Measurements from ENCODE around the gene ZNF853.

The ZNF853 gene

DNA sequence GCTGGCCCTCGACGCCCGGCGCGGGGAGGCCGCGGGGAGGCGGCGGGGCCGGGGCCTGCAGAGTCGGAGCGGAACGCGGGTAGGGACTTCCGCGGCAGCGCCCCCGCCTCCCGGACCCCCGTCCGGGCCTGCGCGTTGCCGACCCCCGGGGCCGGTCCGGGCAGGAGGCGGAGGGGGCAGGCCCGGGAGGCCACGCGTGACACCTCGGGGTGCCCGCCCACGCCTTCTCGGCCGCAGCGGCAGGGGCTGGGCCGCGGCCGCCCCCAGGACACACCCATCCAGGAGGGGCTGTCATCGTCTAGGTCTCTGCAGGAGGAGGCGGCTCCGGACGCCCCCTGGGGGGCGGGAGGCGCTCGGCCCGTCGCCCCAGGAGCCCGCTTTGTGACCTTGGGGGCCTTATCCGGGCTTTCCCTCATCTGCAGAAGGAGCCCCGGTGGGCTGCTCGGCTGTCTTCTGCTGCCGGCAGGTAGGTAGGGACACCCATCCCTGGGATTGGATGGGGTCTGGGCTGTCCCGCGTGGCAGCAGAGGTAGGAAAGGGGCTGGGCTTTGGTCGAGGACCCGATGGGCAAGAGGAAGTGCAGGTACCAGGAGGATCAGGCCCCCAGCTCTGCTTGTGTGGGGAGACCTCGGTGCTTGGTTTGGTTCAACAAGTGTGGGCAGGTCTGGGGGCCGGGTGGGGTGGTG, 22.3 kb downstream of the ZNF853 start:
- no peak for DNase-seq

DNA sequence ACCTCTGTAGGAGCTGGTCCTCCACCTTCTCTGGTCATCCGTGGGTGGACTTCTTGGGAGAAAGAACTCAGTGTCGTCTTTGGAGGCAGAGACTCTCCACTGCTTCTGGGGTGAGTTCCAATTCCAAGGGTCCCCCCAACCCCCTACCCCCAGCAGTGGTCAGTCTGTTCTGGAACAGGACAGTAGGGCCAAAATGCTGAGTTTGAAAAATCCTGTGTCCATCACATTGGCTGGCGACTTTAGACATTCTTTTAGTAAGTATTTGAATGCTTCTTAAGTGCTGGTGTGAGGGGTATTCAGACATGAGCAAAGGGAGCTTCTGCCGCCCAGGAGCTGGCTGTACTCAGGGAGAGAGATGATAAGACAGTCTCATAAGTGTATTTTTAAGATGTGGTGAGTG, 23.6 kb downstream of the ZNF853 start:
- no peak for DNase-seq

DNA sequence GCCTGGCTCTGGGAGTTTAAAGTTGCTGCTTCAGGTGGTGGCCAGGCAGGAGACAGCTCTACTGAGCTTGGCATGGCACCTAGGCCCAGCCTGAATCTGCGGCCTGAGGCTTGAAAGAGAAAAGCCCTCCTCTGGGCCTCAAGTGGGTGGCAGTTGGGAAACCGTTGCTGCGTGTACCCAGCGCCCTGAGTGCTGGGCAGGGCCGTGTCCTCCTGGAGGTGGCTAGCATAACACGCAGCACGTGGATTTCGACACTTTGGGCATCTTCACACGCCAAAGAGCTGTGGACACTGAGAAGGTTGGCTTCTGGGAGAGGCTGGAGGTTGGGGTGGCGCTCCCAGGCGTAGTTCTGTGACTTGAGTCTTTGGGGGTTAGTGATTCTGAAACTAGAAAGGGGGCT, 24.2 kb downstream of the ZNF853 start:
- DNase-seq = no peak

GRCh38 chr7:6640246-6640721, 24.9 kb downstream of the ZNF853 start:
- no peak for DNase-seq

GRCh38 chr7:6641305-6642035, 26.1 kb downstream of the ZNF853 start:
- no peak for DNase-seq

DNA sequence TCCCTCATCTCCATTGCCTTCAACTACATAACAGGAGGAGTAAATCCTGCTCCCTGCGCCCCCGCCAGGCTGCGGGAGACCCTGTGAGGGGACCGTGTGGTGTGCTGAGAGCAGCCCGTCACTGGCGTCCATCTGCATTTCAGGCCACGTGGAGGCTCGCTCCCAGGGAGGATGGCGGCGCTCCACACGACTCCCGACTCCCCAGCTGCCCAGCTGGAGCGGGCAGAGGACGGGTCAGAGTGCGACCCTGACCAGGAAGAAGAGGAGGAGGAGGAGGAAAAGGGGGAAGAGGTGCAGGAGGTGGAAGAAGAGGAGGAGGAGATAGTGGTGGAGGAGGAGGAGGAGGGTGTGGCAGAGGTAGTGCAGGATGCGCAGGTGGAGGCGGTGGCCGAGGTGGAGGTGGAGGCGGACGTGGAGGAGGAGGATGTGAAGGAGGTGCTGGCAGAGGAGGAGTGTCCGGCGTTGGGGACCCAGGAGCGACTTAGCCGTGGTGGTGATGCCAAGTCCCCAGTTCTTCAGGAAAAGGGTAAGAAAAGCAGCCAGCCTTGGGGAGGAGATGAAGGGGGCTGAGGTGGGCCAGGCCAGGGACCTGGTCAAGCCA, 26.9 kb downstream of the ZNF853 start:
- no peak for DNase-seq

- DNase-seq = no peak
Observed at GRCh38 chr7:6642861-6643640, 27.6 kb downstream of the ZNF853 start.

DNA sequence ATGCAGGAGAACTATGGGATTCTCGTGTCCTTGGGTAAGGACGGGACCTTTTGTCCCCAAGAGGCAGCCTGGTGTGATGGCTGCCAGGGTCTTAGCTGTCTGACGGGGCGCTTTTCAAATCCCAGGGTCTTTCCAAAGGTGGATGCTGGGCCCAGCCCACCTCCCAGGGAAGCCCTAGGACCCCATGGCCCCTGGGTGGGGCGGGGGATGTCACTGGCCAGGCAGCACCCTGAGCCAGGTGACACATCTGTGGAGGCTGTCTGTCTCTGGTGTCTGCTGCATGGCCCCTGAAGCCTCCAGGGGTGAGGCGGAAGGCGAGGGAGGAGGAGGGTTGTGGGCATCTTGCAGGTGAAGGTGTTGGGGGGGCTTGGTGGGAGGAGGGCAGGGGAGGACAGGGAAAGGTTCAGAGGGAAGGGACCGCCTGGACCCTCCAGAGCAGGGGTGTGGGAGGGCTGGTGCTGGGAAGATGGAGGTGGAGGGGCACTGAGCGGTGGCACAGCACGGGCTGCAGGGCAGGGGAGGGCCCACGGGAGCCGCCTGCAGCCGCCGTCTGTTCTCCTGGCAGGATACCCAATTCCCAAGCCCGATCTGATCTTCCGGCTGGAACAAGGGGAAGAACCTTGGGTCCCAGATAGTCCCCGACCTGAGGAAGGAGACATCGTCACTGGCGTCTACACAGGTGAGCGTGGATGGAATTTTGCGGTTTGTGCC, 28.7 kb downstream of the ZNF853 start:
- no peak for DNase-seq

GRCh38 chr7:6644728-6645127, 29.3 kb downstream of the ZNF853 start:
- no peak for DNase-seq

- DNase-seq = no peak
Observed at GRCh38 chr7:6646465-6646864, 31.1 kb downstream of the ZNF853 start.

GRCh38 chr7:6647080-6647479, 31.7 kb downstream of the ZNF853 start:
- no peak for DNase-seq

DNA sequence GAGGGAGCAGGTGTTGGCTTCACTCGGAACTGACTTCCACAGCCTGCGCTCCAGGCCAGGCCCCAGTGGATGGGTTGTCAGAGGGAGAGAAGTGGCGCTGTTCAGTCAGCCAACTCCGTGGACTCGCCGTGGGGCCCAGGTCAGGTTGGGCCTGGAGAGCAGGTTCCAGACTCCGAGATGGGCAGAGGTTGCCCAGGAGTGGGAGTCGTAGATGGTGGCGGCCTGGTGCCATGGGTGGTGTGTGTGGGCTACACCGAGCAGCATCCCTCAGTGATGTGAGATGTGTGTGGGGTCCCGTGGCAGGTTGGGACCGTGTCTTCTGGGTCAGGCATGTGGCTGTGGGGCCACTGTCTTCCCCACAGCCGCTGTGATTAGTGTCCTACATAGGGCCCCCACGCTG, 32.1 kb downstream of the ZNF853 start:
- no peak for DNase-seq

DNA sequence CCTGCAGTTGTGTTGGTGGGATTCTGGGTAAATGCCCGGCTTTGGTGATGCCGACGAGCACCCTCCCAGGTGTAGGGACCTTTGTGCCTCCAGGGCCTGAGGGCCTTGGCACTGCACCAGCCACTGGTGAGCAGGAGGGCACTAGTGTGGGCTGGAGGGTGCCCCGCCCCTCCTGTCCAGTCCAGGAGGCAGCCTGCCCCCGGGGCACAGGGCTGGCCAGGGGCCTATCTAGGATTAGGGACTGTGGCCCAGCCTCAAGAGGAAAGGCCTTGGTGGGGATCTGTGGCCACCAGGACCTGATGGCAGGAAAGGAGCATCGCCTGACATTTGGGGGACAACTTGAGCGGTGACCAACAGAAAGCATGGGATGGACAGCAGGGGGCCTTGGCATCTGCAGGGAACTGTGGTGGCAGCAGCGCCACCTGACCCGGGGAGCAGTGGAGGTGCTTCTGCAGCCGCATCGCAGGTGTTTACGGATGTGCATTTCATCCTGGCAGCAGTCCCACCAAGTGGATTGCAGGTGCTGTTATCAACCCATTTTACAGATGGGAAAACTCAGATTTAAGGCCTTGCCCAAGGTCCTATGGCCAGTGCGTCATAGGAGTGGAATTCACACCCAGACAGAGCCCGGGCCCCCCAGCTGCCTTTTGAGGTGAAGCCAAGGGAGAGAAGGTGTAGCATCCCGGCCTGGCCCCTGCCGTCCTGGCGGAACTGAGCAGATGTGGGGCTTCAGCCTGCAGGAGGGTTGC, 32.8 kb downstream of the ZNF853 start:
- DNase-seq = no peak

DNA sequence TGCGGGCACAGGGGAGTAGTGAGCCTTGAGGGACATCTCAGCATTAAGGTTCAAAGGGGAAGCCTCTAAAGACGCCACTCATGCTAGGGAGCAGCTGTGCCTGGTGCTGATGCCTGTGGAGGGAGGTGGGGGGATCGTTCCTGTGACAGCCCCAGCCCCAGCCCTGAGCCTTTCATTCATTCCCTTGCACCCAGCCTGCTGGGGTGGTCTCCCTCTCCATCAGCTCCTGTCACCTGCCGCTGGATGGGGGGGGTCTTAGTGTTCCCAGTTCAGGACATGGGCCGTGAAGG, 33.4 kb downstream of the ZNF853 start:
- no peak for DNase-seq

GRCh38 chr7:6649241-6649961, 34.0 kb downstream of the ZNF853 start:
- DNase-seq = no peak

- no peak for DNase-seq
Observed at GRCh38 chr7:6650086-6650485, 34.7 kb downstream of the ZNF853 start.

DNA sequence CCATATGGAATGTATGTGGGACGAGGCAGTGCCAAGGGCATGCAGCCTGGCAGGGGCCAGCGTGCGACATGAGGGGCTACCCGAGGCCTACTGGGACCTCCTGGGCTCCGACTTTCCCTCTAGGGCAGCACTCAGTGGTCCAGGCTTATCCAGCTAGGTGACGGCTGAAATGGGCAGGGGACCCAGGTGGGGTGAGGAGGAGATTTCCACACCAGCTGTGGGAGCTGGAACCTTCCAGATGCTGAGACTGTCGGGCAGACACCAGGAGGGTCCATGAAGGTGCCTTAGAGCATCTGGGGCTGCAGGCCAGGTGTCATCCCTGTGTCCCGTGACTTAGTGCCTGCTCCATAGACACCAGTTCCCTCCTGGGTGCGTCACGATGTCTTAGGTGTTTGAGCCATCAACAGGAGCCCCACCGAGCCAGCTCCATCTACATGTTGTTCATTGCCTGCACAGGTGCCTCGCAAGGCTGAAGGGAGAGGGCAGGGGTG, 35.2 kb downstream of the ZNF853 start:
- DNase-seq = no peak

GRCh38 chr7:6651851-6652445, 36.5 kb downstream of the ZNF853 start:
- no peak for DNase-seq

DNA sequence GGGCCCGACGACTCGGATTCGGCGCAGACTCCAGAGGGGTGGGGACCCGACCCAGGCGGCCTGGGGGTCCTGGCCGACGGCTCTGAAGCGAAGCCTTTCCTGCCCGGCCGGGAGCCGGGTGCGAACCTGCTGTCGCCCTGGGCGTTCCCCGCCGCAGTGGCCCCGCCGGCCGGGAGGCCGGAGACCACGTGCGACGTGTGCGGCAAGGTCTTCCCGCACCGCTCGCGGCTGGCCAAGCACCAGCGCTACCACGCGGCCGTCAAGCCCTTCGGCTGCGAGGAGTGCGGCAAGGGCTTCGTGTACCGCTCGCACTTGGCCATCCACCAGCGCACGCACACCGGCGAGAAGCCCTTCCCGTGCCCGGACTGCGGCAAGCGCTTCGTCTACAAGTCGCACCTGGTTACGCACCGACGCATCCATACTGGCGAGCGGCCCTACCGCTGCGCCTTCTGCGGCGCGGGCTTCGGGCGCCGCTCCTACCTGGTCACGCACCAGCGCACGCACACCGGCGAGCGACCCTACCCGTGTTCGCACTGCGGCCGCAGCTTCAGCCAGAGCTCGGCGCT, 37.1 kb downstream of the ZNF853 start:
- no peak for DNase-seq
